Measurements from ENCODE around the gene ZC3H4. TPM values are rescaled to one million over a fixed set of nuclear protein-coding genes. Genes with fewer than 3 reads are reported as not detected.

Gene ZC3H4
- total and polyA plus RNA-seq, 2 experiments from 2014 or later: 26.7 to 36.9 TPM

DNA sequence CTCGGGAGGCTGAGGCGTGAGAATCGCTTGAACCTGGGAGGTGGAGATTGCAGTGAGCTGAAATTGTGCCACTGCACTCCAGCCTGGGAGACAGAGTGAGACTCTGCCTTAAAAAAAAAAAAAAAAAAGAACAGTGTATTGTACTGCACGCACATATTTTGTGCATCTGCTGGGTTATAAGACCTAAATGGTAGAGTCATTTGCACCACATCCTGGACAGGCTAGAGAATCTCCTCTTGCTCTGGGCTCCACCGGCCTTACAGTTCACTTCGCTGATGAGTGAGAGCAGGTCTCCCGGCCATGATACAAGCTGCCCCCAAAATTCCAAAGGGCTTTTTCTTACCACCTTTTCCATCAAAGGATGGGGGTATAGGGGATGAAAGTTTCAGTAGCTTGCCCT, 9.8 kb upstream of the ZC3H4 start:
- no peaks in the 10 kb centered on the region for H3K36me3 ChIP-seq (ENCODE audit: insufficient read depth)
- no peaks in the 10 kb centered on the region for H3K9me3 Mint-ChIP-seq
- H2AFZ ChIP-seq: no peak overlapping the region
- peaks cover 4% of the 10 kb centered on the region; the same call in 2 of the 3 replicates for H3K4me1 Mint-ChIP-seq
- H3K4me3 ChIP-seq: no peak overlapping the region
- no peak overlapping the region for H3K4me2 ChIP-seq
- ATAC-seq: no peak
- H3K36me3 Mint-ChIP-seq (ENCODE audit: low read depth): no peaks in the 10 kb centered on the region
- no peaks in the 10 kb centered on the region for H3K9me2 ChIP-seq (ENCODE audit: insufficient read depth)
- no peaks in the 10 kb centered on the region for H3K27me3 ChIP-seq (ENCODE audit: insufficient read depth)
- DNase-seq (ENCODE audit: low spot score): no peak
- no peak overlapping the region for H3K27ac ChIP-seq (ENCODE audit: low read depth)
- peaks cover 4% of the 10 kb centered on the region for H3K27me3 Mint-ChIP-seq (ENCODE audit: insufficient read depth, low read depth, poor library complexity)
- no peaks in the 10 kb centered on the region for H3K79me2 ChIP-seq (replicated peaks; ENCODE audit: insufficient read depth)
- no peaks in the 10 kb centered on the region for H4K20me1 ChIP-seq (replicated peaks; ENCODE audit: insufficient read depth)
- peaks cover 3% of the 10 kb centered on the region; the same call in 1 of the 2 replicates for H3F3A ChIP-seq (replicated peaks; ENCODE audit: low read depth)
- no peaks in the 10 kb centered on the region for H3K4me1 ChIP-seq (ENCODE audit: insufficient read depth)
- TF ChIP-seq STAT1 (IDR thresholded peaks at IDR 0.05; ENCODE audit: unreplicated experiment): no peak
- no peak for TF ChIP-seq ZNF114 (CRISPR knock-in tag; IDR thresholded peaks at IDR 0.05)
- TF ChIP-seq, protein P1, sequence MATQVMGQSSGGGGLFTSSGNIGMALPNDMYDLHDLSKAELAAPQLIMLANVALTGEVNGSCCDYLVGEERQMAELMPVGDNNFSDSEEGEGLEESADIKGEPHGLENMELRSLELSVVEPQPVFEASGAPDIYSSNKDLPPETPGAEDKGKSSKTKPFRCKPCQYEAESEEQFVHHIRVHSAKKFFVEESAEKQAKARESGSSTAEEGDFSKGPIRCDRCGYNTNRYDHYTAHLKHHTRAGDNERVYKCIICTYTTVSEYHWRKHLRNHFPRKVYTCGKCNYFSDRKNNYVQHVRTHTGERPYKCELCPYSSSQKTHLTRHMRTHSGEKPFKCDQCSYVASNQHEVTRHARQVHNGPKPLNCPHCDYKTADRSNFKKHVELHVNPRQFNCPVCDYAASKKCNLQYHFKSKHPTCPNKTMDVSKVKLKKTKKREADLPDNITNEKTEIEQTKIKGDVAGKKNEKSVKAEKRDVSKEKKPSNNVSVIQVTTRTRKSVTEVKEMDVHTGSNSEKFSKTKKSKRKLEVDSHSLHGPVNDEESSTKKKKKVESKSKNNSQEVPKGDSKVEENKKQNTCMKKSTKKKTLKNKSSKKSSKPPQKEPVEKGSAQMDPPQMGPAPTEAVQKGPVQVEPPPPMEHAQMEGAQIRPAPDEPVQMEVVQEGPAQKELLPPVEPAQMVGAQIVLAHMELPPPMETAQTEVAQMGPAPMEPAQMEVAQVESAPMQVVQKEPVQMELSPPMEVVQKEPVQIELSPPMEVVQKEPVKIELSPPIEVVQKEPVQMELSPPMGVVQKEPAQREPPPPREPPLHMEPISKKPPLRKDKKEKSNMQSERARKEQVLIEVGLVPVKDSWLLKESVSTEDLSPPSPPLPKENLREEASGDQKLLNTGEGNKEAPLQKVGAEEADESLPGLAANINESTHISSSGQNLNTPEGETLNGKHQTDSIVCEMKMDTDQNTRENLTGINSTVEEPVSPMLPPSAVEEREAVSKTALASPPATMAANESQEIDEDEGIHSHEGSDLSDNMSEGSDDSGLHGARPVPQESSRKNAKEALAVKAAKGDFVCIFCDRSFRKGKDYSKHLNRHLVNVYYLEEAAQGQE (IDR thresholded peaks at IDR 0.05; ENCODE audit: unreplicated experiment): no peak
- no peak for TF ChIP-seq POLR2AphosphoS5 (IDR thresholded peaks at IDR 0.05; ENCODE audit: low read depth)
- no peak for TF ChIP-seq EZH2phosphoT487 (IDR thresholded peaks at IDR 0.05; ENCODE audit: unreplicated experiment)
- no peak for TF ChIP-seq JUNB (IDR thresholded peaks at IDR 0.05; ENCODE audit: unreplicated experiment)
- TF ChIP-seq, protein P2, sequence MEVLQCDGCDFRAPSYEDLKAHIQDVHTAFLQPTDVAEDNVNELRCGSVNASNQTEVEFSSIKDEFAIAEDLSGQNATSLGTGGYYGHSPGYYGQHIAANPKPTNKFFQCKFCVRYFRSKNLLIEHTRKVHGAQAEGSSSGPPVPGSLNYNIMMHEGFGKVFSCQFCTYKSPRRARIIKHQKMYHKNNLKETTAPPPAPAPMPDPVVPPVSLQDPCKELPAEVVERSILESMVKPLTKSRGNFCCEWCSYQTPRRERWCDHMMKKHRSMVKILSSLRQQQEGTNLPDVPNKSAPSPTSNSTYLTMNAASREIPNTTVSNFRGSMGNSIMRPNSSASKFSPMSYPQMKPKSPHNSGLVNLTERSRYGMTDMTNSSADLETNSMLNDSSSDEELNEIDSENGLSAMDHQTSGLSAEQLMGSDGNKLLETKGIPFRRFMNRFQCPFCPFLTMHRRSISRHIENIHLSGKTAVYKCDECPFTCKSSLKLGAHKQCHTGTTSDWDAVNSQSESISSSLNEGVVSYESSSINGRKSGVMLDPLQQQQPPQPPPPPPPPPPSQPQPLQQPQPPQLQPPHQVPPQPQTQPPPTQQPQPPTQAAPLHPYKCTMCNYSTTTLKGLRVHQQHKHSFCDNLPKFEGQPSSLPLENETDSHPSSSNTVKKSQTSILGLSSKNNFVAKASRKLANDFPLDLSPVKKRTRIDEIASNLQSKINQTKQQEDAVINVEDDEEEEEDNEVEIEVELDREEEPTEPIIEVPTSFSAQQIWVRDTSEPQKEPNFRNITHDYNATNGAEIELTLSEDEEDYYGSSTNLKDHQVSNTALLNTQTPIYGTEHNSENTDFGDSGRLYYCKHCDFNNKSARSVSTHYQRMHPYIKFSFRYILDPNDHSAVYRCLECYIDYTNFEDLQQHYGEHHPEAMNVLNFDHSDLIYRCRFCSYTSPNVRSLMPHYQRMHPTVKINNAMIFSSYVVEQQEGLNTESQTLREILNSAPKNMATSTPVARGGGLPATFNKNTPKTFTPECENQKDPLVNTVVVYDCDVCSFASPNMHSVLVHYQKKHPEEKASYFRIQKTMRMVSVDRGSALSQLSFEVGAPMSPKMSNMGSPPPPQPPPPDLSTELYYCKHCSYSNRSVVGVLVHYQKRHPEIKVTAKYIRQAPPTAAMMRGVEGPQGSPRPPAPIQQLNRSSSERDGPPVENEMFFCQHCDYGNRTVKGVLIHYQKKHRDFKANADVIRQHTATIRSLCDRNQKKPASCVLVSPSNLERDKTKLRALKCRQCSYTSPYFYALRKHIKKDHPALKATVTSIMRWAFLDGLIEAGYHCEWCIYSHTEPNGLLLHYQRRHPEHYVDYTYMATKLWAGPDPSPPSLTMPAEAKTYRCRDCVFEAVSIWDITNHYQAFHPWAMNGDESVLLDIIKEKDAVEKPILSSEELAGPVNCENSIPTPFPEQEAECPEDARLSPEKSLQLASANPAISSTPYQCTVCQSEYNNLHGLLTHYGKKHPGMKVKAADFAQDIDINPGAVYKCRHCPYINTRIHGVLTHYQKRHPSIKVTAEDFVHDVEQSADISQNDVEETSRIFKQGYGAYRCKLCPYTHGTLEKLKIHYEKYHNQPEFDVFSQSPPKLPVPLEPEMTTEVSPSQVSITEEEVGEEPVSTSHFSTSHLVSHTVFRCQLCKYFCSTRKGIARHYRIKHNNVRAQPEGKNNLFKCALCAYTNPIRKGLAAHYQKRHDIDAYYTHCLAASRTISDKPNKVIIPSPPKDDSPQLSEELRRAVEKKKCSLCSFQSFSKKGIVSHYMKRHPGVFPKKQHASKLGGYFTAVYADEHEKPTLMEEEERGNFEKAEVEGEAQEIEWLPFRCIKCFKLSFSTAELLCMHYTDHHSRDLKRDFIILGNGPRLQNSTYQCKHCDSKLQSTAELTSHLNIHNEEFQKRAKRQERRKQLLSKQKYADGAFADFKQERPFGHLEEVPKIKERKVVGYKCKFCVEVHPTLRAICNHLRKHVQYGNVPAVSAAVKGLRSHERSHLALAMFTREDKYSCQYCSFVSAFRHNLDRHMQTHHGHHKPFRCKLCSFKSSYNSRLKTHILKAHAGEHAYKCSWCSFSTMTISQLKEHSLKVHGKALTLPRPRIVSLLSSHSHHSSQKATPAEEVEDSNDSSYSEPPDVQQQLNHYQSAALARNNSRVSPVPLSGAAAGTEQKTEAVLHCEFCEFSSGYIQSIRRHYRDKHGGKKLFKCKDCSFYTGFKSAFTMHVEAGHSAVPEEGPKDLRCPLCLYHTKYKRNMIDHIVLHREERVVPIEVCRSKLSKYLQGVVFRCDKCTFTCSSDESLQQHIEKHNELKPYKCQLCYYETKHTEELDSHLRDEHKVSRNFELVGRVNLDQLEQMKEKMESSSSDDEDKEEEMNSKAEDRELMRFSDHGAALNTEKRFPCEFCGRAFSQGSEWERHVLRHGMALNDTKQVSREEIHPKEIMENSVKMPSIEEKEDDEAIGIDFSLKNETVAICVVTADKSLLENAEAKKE (CRISPR knock-in tag; IDR thresholded peaks at IDR 0.05): no peak
- no peak for TF ChIP-seq CTCF (conservative IDR thresholded peaks at IDR 0.05; ENCODE audit: low read depth in 2 of 2)
- no peak for TF ChIP-seq EZH2 (IDR thresholded peaks at IDR 0.05; ENCODE audit: low read depth, unreplicated experiment)
- TF ChIP-seq ETS1 (IDR thresholded peaks at IDR 0.05): no peak
- TF ChIP-seq NANOG (IDR thresholded peaks at IDR 0.05; ENCODE audit: borderline replicate concordance): no peak
- TF ChIP-seq ZNF331 (CRISPR knock-in tag; IDR thresholded peaks at IDR 0.05; ENCODE audit: low read depth): no peak
- no peak for TF ChIP-seq CREB1 (CRISPR knock-in tag; IDR thresholded peaks at IDR 0.05; ENCODE audit: low read depth)
- no peak overlapping the region for H3K4me3 Mint-ChIP-seq
- H3K27ac Mint-ChIP-seq: no peak overlapping the region
